Transverse colon (tissue), 4 donors: Measurements from ENCODE around the gene LALBA.

Experiments used
- CTCF ChIP-seq, 5 experiments: fragments of 200-600 bp in 3 of 5; fragments of 450-650 bp in 2 of 5; sonication (generic) in 3 of 5; IDR thresholded peaks; 1 replicate in 2 of 5; 2 replicates in 3 of 5; pipeline ENCODE4 v1.5.1; 2016 to 2017; ENCODE audit warnings: antibody characterized with exemption in 5 of 5, inconsistent platforms in 3 of 5, mild to moderate bottlenecking in 2 of 5, moderate library complexity in 1 of 5
- EP300 ChIP-seq: sonication (generic); formaldehyde crosslinking; IDR thresholded peaks from one replicate; pipeline ENCODE4 v1.6.1; 2017; ENCODE audit warnings: antibody characterized with exemption, low read depth
- POLR2A ChIP-seq: fragments of 450-650 bp; IDR thresholded peaks from one replicate; pipeline ENCODE4 v1.6.1; 2016; ENCODE audit warnings: antibody characterized with exemption, mild to moderate bottlenecking, moderate library complexity
- POLR2AphosphoS5 ChIP-seq, 3 donors: sonication (generic); formaldehyde crosslinking; IDR thresholded peaks; one replicate each; pipeline ENCODE4 v1.6.1; 2016; ENCODE audit warnings: antibody characterized with exemption in 3 of 3

- no peak for TF ChIP-seq CTCF (IDR thresholded peaks at IDR 0.05)
- no peak for TF ChIP-seq POLR2A
- no peak for TF ChIP-seq POLR2AphosphoS5 (IDR thresholded peaks at IDR 0.05)
- TF ChIP-seq EP300: no peak
These were observed 43.5 kb upstream of the LALBA start for GRCh38 chr12:48613321-48613720.
